Measurements from ENCODE around the gene SUPT7L.

DNA sequence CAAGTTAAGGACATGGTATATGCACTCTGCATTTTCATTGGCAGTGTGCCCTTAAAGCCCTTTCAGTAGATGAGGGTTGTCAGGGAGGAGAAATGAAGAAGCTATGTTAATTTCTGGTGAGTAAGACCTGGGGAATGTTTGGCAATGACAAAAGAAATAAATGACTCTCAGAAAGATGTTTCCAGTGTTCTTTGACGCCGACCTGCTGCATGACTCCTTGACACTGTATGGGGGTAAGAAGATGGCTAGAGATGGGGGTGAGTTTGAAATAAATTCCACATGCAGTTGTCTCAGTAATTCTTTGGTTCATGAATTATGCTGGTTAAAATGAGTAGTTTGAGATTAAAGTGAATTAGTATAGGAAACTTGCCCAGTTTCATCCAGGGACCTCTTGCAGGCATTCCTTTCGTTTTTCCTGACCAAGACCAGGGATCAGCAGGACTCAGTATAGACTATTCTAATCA, 40.5 kb downstream of the SUPT7L start:
- no peak for TF ChIP-seq CTCF (IDR thresholded peaks at IDR 0.05)
- TF ChIP-seq POLR2AphosphoS5 (IDR thresholded peaks at IDR 0.05; ENCODE audit: low read depth, low read length): no peak

All from Panc1 (cell line).